ENCODE data around the gene EXD1. TPM values are rescaled to one million over a fixed set of nuclear protein-coding genes. Genes with fewer than 3 reads are reported as not detected.

EXD1 gene
- total and polyA plus RNA-seq, 12 donors: not detected

DNA sequence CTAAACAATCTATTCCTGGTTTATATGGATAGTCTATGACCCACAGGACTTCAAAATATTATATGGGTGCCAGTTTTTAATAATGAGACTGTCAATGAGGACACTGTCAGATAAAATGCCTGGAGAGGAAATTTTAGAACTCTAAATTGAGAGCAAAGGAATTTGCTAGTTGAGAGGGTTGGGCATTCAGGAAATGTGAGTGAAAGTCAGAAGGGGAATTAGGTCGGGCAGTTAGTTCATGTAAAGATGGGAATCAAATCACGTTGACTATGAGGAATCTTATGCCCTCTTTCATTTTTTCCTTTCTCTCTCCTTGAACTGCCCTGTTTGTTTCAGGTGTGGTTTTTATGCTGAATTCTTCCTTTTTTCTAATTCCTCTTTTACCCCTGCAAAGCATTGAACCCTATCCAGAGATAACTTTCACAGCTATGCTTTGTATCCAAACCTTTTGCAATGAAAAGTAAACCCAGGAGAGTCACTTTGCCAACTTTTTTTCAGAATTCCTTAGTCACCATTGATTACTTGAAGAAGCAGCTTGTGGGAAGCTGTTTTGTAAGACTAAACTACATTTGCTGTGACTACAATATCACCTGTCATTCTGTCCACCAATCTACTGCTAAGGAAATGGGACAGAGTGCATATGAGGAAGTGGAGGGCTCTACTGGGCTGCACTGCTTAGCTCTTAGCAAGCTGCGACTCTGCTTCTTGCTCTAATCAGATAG, 28.4 kb upstream of the EXD1 start:
- WGBS, 2 donors: 25 to 32% methylated on average over 3 of the region's 3 CpGs
- peaks cover 0 to 34% (median 24%) of the 10 kb centered on the region in 9 donors for H3K4me1 ChIP-seq
- H3K27ac ChIP-seq: peak overlapping the region in 9 of 10 donors; percentile 11 to 76 (median 45)
- peak in 7 of 8 donors; percentile 50 to 80 (median 74) for ATAC-seq
- TF ChIP-seq, protein P1, sequence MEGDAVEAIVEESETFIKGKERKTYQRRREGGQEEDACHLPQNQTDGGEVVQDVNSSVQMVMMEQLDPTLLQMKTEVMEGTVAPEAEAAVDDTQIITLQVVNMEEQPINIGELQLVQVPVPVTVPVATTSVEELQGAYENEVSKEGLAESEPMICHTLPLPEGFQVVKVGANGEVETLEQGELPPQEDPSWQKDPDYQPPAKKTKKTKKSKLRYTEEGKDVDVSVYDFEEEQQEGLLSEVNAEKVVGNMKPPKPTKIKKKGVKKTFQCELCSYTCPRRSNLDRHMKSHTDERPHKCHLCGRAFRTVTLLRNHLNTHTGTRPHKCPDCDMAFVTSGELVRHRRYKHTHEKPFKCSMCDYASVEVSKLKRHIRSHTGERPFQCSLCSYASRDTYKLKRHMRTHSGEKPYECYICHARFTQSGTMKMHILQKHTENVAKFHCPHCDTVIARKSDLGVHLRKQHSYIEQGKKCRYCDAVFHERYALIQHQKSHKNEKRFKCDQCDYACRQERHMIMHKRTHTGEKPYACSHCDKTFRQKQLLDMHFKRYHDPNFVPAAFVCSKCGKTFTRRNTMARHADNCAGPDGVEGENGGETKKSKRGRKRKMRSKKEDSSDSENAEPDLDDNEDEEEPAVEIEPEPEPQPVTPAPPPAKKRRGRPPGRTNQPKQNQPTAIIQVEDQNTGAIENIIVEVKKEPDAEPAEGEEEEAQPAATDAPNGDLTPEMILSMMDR (IDR thresholded peaks at IDR 0.05): no peak
- peaks cover 0 to 82% (median 6%) of the 10 kb centered on the region in 9 donors for H3K36me3 ChIP-seq
- H3K4me3 ChIP-seq: no peak overlapping the region
- H3K9me3 ChIP-seq: no peaks in the 10 kb centered on the region
- intact Hi-C loops (cut with DNase I): no loop called here
- DNase-seq: no peak
- H3K27me3 ChIP-seq: no peaks in the 10 kb centered on the region

DNA sequence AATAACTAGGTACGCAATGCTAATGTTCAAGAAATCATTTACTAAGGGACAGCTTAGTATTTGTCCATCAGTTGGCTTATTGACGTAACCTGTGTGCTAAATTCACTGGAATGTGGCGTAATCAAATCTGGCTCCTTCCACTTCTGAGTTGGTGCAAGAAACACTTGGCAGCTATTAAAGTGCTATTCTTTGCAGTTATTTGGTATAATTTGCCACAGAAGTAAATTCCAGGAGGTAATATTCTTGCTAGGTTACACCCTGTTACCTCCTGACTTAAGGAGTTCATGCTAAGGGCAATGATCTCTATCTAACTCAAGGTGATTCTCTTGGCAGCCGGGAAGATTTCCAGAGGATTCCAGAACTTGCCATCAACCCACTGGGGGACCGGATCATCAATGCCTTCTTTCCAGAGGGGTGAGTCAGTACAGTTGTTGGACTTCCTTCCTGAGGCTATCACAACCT, 26.1 kb upstream of the EXD1 start:
- Histone ChIP-seq H3K9me3 (no peaks in the 10 kb centered on the region), H3K36me3 (peaks cover 0 to 86% (median 0%) of the 10 kb centered on the region in 9 donors), H3K4me3 (no peak overlapping the region), H3K27ac (peak overlapping the region in 2 of 10 donors; percentile 2 to 3), H3K4me1 (peaks cover 0 to 26% (median 19%) of the 10 kb centered on the region in 9 donors), H3K27me3 (no peaks in the 10 kb centered on the region)
- ATAC-seq (peak in 1 of 8 donors; percentile 69), DNase-seq (no peak)
- intact Hi-C loops (cut with DNase I): no loop called here
- 75% methylated on average over 5 of the region's 5 CpGs for WGBS, 2 donors
- TF ChIP-seq, protein P1 (IDR thresholded peaks at IDR 0.05): no peak

DNA sequence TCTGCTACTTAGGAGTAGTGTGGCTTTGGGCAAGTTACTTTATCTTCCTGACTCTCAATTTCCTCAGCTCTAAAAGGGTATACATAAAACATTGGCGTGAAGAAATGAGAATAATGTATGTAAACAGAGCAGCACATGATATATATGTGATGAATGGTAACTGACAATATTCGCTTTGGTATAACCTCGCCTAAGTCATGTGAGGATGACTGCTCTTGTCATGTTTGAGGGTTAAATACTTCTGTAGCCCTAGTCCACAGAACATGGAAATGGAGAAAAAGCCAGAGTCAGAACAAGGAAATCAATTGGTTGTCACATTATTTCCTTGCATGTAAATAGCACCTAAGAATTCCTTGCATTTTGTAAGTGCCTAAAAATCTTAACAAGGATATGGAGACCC, 25.5 kb upstream of the EXD1 start:
- Histone ChIP-seq H3K4me3 (no peak overlapping the region), H3K27me3 (no peaks in the 10 kb centered on the region), H3K27ac (peak overlapping the region in 2 of 10 donors; percentile 2 to 3), H3K4me1 (peaks cover 0 to 26% (median 19%) of the 10 kb centered on the region in 9 donors), H3K36me3 (peaks cover 0 to 90% (median 0%) of the 10 kb centered on the region in 9 donors), H3K9me3 (no peaks in the 10 kb centered on the region)
- intact Hi-C loops (cut with DNase I): no loop called here
- DNase-seq (no peak), ATAC-seq (no peak)
- 96 to 98% methylated on average over 3 of the region's 3 CpGs for WGBS, 2 donors
- TF ChIP-seq, protein P1 (IDR thresholded peaks at IDR 0.05): no peak

DNA sequence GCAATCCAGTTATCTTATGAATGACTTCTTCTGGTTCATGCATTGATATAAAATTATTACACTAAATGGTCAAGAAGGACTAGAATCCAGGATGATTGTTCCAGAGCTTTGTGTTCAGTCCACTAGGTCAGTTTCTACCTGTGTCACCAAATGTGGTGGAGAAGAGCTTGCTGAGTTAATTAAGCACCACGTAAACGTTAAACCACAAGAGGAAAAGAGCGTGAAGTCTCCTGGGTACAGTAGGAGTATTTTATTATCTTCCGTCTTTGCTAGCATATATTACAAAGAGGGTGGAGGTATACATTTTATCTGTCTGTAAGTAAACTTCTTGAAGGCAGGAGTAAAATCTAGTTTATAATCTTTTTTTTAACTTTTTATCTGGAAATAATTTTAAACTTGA, 24.0 kb upstream of the EXD1 start:
- Histone ChIP-seq H3K4me3 (no peak overlapping the region), H3K9me3 (no peaks in the 10 kb centered on the region), H3K27me3 (no peaks in the 10 kb centered on the region), H3K27ac (no peak overlapping the region), H3K36me3 (peaks cover 0 to 84% (median 0%) of the 10 kb centered on the region in 9 donors), H3K4me1 (peaks cover 0 to 31% (median 13%) of the 10 kb centered on the region in 9 donors)
- intact Hi-C loops (cut with DNase I): no loop called here
- DNase-seq (no peak), ATAC-seq (no peak)
- TF ChIP-seq, protein P1 (IDR thresholded peaks at IDR 0.05): no peak
- WGBS, 2 donors: 89 to 96% methylated on average over 4 of the region's 4 CpGs

Data from heart right ventricle (tissue), 16 donors.